Measurements from ENCODE around the gene ARG2. TPM values are rescaled to one million over a fixed set of nuclear protein-coding genes. Genes with fewer than 3 reads are reported as not detected.

ARG2 gene
- total and polyA plus RNA-seq, 2 experiments from 2014 or later, result 11.0 to 12.9 TPM

DNA sequence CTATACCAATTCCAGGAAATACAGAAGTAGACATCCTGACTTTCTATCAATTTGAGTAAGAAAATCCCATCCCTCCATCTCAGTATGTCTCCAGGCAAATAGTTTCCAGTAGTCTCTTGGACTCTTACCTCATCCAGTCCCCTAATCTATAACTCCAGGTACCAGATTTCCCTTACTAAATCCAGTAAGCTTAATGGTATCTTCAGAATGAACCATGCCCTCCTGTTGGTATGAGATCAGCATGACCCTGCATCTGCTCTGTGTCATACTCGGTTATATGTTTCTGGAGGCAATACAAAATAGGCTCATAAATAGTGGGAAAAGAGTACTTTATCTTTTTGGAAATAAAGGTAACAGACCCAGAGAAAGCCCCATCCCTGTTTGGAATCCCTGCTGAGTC, 38.1 kb upstream of the ARG2 start:
- Histone ChIP-seq H3K4me1 (ENCODE audit: low read depth) (no peaks in the 10 kb centered on the region), H3K9me3 (ENCODE audit: low read depth) (no peaks in the 10 kb centered on the region), H3K27me3 (no peaks in the 10 kb centered on the region), H3K36me3 (peaks cover 11% of the 10 kb centered on the region), H3K27ac (no peak overlapping the region), H3K4me3 (no peak overlapping the region)
- DNase-seq (ENCODE audit: low read depth in 1 of 2, low spot score in 1 of 2), result no peak
- TF ChIP-seq, protein P1, sequence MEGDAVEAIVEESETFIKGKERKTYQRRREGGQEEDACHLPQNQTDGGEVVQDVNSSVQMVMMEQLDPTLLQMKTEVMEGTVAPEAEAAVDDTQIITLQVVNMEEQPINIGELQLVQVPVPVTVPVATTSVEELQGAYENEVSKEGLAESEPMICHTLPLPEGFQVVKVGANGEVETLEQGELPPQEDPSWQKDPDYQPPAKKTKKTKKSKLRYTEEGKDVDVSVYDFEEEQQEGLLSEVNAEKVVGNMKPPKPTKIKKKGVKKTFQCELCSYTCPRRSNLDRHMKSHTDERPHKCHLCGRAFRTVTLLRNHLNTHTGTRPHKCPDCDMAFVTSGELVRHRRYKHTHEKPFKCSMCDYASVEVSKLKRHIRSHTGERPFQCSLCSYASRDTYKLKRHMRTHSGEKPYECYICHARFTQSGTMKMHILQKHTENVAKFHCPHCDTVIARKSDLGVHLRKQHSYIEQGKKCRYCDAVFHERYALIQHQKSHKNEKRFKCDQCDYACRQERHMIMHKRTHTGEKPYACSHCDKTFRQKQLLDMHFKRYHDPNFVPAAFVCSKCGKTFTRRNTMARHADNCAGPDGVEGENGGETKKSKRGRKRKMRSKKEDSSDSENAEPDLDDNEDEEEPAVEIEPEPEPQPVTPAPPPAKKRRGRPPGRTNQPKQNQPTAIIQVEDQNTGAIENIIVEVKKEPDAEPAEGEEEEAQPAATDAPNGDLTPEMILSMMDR (IDR thresholded peaks at IDR 0.05; ENCODE audit: low read depth, low read length), result no peak

DNA sequence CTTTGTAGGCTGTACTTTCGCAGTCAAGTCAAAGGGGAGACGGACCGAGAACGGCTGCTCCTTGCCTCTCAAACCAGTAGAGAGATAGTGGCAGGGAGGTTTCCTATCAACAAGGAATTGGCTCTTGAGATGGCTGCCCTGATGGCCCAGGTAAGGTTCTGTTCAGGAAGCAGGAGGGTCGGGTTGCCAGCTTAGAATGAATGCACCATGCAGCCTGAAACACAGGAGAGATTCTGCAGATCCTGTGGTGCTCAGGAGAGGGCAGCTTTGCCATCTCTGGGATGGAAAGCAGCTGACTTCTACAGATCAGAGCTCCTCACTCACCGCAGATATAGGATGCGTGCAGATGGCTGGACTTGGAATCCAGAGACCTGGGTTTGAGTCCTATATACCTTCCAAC, 37.7 kb upstream of the ARG2 start:
- DNase-seq (ENCODE audit: low read depth in 1 of 2, low spot score in 1 of 2), result no peak
- TF ChIP-seq, protein P1 (IDR thresholded peaks at IDR 0.05; ENCODE audit: low read depth, low read length), result no peak
- H3K9me3 ChIP-seq (ENCODE audit: low read depth), result no peaks in the 10 kb centered on the region
- H3K27me3 ChIP-seq, result no peaks in the 10 kb centered on the region
- H3K4me1 ChIP-seq (ENCODE audit: low read depth), result no peaks in the 10 kb centered on the region
- peaks cover 14% of the 10 kb centered on the region for H3K36me3 ChIP-seq
- H3K4me3 ChIP-seq, result no peak overlapping the region
- no peak overlapping the region for H3K27ac ChIP-seq

GRCh38 chr14:67583711-67584644, 35.7 kb upstream of the ARG2 start:
- H3K9me3 ChIP-seq (ENCODE audit: low read depth), result no peaks in the 10 kb centered on the region
- no peak overlapping the region for H3K4me3 ChIP-seq
- H3K36me3 ChIP-seq, result peaks cover 15% of the 10 kb centered on the region
- H3K4me1 ChIP-seq (ENCODE audit: low read depth), result no peaks in the 10 kb centered on the region
- no peaks in the 10 kb centered on the region for H3K27me3 ChIP-seq
- H3K27ac ChIP-seq, result no peak overlapping the region
- peak; percentile 60 to 68 for DNase-seq (ENCODE audit: low read depth in 1 of 2, low spot score in 1 of 2)
- TF ChIP-seq, protein P1 (IDR thresholded peaks at IDR 0.05; ENCODE audit: low read depth, low read length), result peak; percentile 79

- Histone ChIP-seq H3K27me3 (no peaks in the 10 kb centered on the region), H3K9me3 (ENCODE audit: low read depth) (no peaks in the 10 kb centered on the region), H3K27ac (no peak overlapping the region), H3K4me3 (no peak overlapping the region), H3K36me3 (peaks cover 8% of the 10 kb centered on the region), H3K4me1 (ENCODE audit: low read depth) (no peaks in the 10 kb centered on the region)
- DNase-seq (ENCODE audit: low read depth in 1 of 2, low spot score in 1 of 2), result no peak
- TF ChIP-seq, protein P1 (IDR thresholded peaks at IDR 0.05; ENCODE audit: low read depth, low read length), result no peak
Measured at GRCh38 chr14:67584978-67585377, 34.7 kb upstream of the ARG2 start.

GRCh38 chr14:67586369-67586768, 33.4 kb upstream of the ARG2 start:
- H3K27me3 ChIP-seq, result no peaks in the 10 kb centered on the region
- no peak overlapping the region for H3K4me3 ChIP-seq
- peaks cover 8% of the 10 kb centered on the region for H3K36me3 ChIP-seq
- no peaks in the 10 kb centered on the region for H3K9me3 ChIP-seq (ENCODE audit: low read depth)
- no peak overlapping the region for H3K27ac ChIP-seq
- H3K4me1 ChIP-seq (ENCODE audit: low read depth), result no peaks in the 10 kb centered on the region
- DNase-seq (ENCODE audit: low read depth in 1 of 2, low spot score in 1 of 2), result no peak
- TF ChIP-seq, protein P1 (IDR thresholded peaks at IDR 0.05; ENCODE audit: low read depth, low read length), result no peak
